GM12878 (cell line): ENCODE measurements around the gene LAMB4. TPM values are rescaled to one million over a fixed set of nuclear protein-coding genes. Genes with fewer than 3 reads are reported as not detected.

ENCODE experiments used
- ATAC-seq: fragments of 200-7000 bp; cut with Tn5 transposase; 3 replicates; pipeline ENCODE4 v1.9.1; 2020; ENCODE audit warnings: mild to moderate bottlenecking, moderate library complexity
- BruUV-seq: library from RNA; stranded (reverse); fragments of 400-500 nt; replicated peaks from 2 replicates; lab custom pipeline; 2021; lab: Mats Ljungman, UMichigan
- CTCF ChIA-PET: fragments of 300-600 bp; sonication (Branson Sonifier 250); formaldehyde crosslinking; extraction: SDS; loops from one replicate; lab custom pipeline; 2021; ENCODE audit warnings: inconsistent platforms; lab: Yijun Ruan, JAX
- POLR2A ChIA-PET: fragments of 350-600 bp; formaldehyde crosslinking; extraction: SDS; loops from one replicate; lab custom pipeline; 2021; ENCODE audit warnings: inconsistent platforms; lab: Charles Lee
- RAD21 ChIA-PET: fragments of 300-600 bp; sonication (Branson Sonifier 250); formaldehyde crosslinking; loops from one replicate; lab custom pipeline; 2023; ENCODE audit warnings: antibody characterized with exemption; ENCODE audit not compliant: unreplicated experiment; lab: Charles Lee
- SMC1A ChIA-PET: fragments of 300-600 bp; sonication (Branson Sonifier 250); formaldehyde crosslinking; loops from one replicate; lab custom pipeline; 2023; ENCODE audit not compliant: unreplicated experiment, uncharacterized antibody; lab: Charles Lee
- DNase-seq: peaks from one replicate; pipeline ENCODE4 v3.0.0-alpha.2; 2011; ENCODE audit warnings: low read depth, low spot score
- FAIRE-seq: peaks from 3 replicates; lab custom pipeline; 2011; peaks lifted over from hg19 to GRCh38; lab: Jason Lieb, UNC
- H2AFZ ChIP-seq: 2 replicates; pipeline ENCODE4 v1.6.0; 2011; ENCODE audit warnings: low read depth, low read length, control low read depth; ENCODE audit not compliant: control insufficient read depth
- H3K27ac ChIP-seq: 2 replicates; pipeline ENCODE4 v1.5.1; 2011; ENCODE audit warnings: control low read depth; ENCODE audit not compliant: control insufficient read depth, insufficient read depth
- H3K27me3 ChIP-seq, 2 experiments: replicated peaks in 1 of 2; 2 replicates each; pipeline versions ENCODE4 v1.6.0 to v1.6.1; 2011; ENCODE audit warnings: low read length in 1 of 2; ENCODE audit not compliant: control insufficient read depth in 2 of 2, insufficient read depth in 2 of 2
- H3K36me3 ChIP-seq, 2 experiments: 2 replicates each; pipeline ENCODE4 v1.5.1; 2011; ENCODE audit warnings: low read length in 1 of 2; ENCODE audit not compliant: control insufficient read depth in 2 of 2, insufficient read depth in 2 of 2
- H3K4me1 ChIP-seq: 2 replicates; pipeline ENCODE4 v1.6.1; 2011; ENCODE audit warnings: mild to moderate bottlenecking, low read length, moderate library complexity, mixed read lengths; ENCODE audit not compliant: control insufficient read depth, insufficient read depth
- H3K4me2 ChIP-seq: 2 replicates; pipeline ENCODE4 v1.6.0; 2011; ENCODE audit warnings: control low read depth; ENCODE audit not compliant: control insufficient read depth, insufficient read depth
- H3K4me3 ChIP-seq: fragments of 200-600 bp; sonication (generic); 2 replicates; pipeline ENCODE4 v1.5.1; 2016
- H3K79me2 ChIP-seq: 2 replicates; pipeline ENCODE4 v1.6.0; 2011; ENCODE audit warnings: low read length; ENCODE audit not compliant: control insufficient read depth, insufficient read depth
- H3K9ac ChIP-seq: 2 replicates; pipeline ENCODE4 v1.8.0; 2011; ENCODE audit warnings: low read length, control low read depth, mixed read lengths; ENCODE audit not compliant: control insufficient read depth, insufficient read depth
- H3K9me3 ChIP-seq: replicated peaks from 3 replicates; pipeline ENCODE4 v1.5.1; 2011; ENCODE audit warnings: mild to moderate bottlenecking, low read length; ENCODE audit not compliant: control insufficient read depth, insufficient read depth
- H4K20me1 ChIP-seq: 2 replicates; pipeline ENCODE4 v1.6.0; 2011; ENCODE audit not compliant: control insufficient read depth, insufficient read depth
- CEBPB ChIP-seq, 2 experiments: fragments of 150-350 bp in 1 of 2; IDR thresholded peaks; 2 replicates each; pipeline ENCODE4 v1.6.1; 2012 to 2014; ENCODE audit warnings: low read depth in 2 of 2, low read length in 2 of 2, borderline replicate concordance in 1 of 2, inconsistent platforms in 1 of 2
- CHD4 ChIP-seq: fragments of 200-600 bp; sonication (generic); IDR thresholded peaks from 2 replicates; pipeline ENCODE4 v1.6.1; 2016; ENCODE audit warnings: mild to moderate bottlenecking
- IRF5 ChIP-seq: fragments of 450-650 bp; IDR thresholded peaks from 2 replicates; pipeline ENCODE4 v1.6.1; 2017; ENCODE audit warnings: borderline replicate concordance
- MEF2A ChIP-seq: IDR thresholded peaks from 2 replicates; pipeline ENCODE4 v1.6.1; 2011; ENCODE audit warnings: low read depth, mild to moderate bottlenecking, low read length, moderate library complexity; ENCODE audit not compliant: insufficient read depth
- PAX8 ChIP-seq: fragments of 450-650 bp; IDR thresholded peaks from 2 replicates; pipeline ENCODE4 v1.6.1; 2017; ENCODE audit warnings: mild to moderate bottlenecking, moderate library complexity
- RAD51 ChIP-seq: fragments of 450-650 bp; IDR thresholded peaks from 2 replicates; pipeline ENCODE4 v1.6.1; 2016; ENCODE audit warnings: moderate library complexity, mild to moderate bottlenecking, inconsistent platforms
- RUNX3 ChIP-seq: IDR thresholded peaks from 2 replicates; pipeline ENCODE4 v1.6.1; 2012; ENCODE audit warnings: low read length, inconsistent platforms
- SMARCA5 ChIP-seq: fragments of 450-650 bp; IDR thresholded peaks from 2 replicates; pipeline ENCODE4 v1.6.1; 2017; ENCODE audit warnings: mild to moderate bottlenecking
- USF2 ChIP-seq: IDR thresholded peaks from 2 replicates; pipeline ENCODE4 v1.6.1; 2011; ENCODE audit warnings: low read depth, low read length, improper control_type of control experiment, borderline replicate concordance
- ZNF217 ChIP-seq: fragments of 450-650 bp; IDR thresholded peaks from 2 replicates; pipeline ENCODE4 v1.6.1; 2017; ENCODE audit warnings: antibody characterized with exemption, mild to moderate bottlenecking
- WGBS: methylation state at CpG from one replicate; pipeline ENCODE4 v1.1.6; 2016; ENCODE audit warnings: low lambda C conversion rate; ENCODE audit not compliant: insufficient replicate concordance, insufficient coverage; ENCODE audit errors: missing lambda C conversion rate; 5-methylcytosine and 5-hydroxymethylcytosine counted together
- in situ Hi-C: fragments of 300-500 bp; cut with MboI; formaldehyde crosslinking; loops from 9 replicates; pipeline ENCODE4 v1.14.3; 2018; ENCODE audit warnings: mixed read lengths
- intact Hi-C: fragments of 100-400 bp; cut with micrococcal nuclease; formaldehyde crosslinking; loops from one replicate; pipeline ENCODE4 v1.14.2; 2022; ENCODE audit not compliant: unreplicated experiment
- polyA plus RNA-seq, 11 experiments: library from polyadenylated mRNA; depleted of rRNA in 4 of 11; unstranded in 6 of 11; stranded (reverse) in 5 of 11; fragments of >200 nt; fragmentation: Nextera tagmentation in 4 of 11; fragmentation: Illumina TruSeq in 1 of 11; extraction: Ambion mirVana in 4 of 11; extraction: Trizol in 1 of 11; gene quantifications; 1 replicate in 1 of 11; 2 replicates in 10 of 11; pipeline versions ENCODE4 v1.2.1 to v1.2.3, GENCODE V29; 2011 to 2016; ENCODE audit warnings: inconsistent platforms in 2 of 11, missing spikeins in 2 of 11, low read depth in 1 of 11
- total RNA-seq, 4 experiments: library from RNA; depleted of rRNA in 3 of 4; stranded (reverse); fragments of >200 nt in 3 of 4; fragmentation: Illumina TruSeq in 1 of 4; extraction: Trizol in 1 of 4; gene quantifications; 2 replicates each; pipeline versions ENCODE4 v1.2.1 to v1.2.3, GENCODE V29; 2013 to 2021
- TF ChIP-seq, protein P1 (sequence below): fragments of 450-650 bp; IDR thresholded peaks from 2 replicates; pipeline ENCODE4 v1.6.1; 2014; ENCODE audit warnings: mild to moderate bottlenecking
- TF ChIP-seq, protein P2 (sequence below): fragments of 450-650 bp; formaldehyde crosslinking; IDR thresholded peaks from 2 replicates; pipeline ENCODE4 v1.4.0; 2022; ENCODE audit warnings: mild to moderate bottlenecking, moderate library complexity

LAMB4 gene
- total and polyA plus RNA-seq, 10 of the 15 experiments (the other 5 are each of a cell fraction or from before 2014, with no cell fraction given): 0.04 to 0.06 TPM; not detected in 8

- H3K9ac ChIP-seq: no peak overlapping the region
- no peak overlapping the region for H3K4me3 ChIP-seq
- H4K20me1 ChIP-seq: no peaks in the 10 kb centered on the region
- H2AFZ ChIP-seq: no peak overlapping the region
- no peaks in the 10 kb centered on the region for H3K4me1 ChIP-seq
- no peaks in the 10 kb centered on the region; a peak in 2 of 4 replicates for H3K27me3 ChIP-seq
- in situ Hi-C loops (no loop called here), intact Hi-C loops (no loop called here)
- BruUV-seq: no TSS peak
- no peaks in the 10 kb centered on the region for H3K9me3 ChIP-seq
- CTCF ChIA-PET: interaction anchor here (1.0 kb wide), 1 partner anchor 40 kb away, joined by 4 read pairs; no protein-coding TSS in a partner anchor
- TF ChIP-seq IRF5: no peak
- TF ChIP-seq, protein P1, sequence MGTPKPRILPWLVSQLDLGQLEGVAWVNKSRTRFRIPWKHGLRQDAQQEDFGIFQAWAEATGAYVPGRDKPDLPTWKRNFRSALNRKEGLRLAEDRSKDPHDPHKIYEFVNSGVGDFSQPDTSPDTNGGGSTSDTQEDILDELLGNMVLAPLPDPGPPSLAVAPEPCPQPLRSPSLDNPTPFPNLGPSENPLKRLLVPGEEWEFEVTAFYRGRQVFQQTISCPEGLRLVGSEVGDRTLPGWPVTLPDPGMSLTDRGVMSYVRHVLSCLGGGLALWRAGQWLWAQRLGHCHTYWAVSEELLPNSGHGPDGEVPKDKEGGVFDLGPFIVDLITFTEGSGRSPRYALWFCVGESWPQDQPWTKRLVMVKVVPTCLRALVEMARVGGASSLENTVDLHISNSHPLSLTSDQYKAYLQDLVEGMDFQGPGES: no peak
- no peak for DNase-seq
- SMC1A ChIA-PET: interaction anchor here (0.7 kb wide), 1 partner anchor 107 kb away, joined by 4 read pairs; no protein-coding TSS in a partner anchor
- no peaks in the 10 kb centered on the region for H3K36me3 ChIP-seq
- RAD21 ChIA-PET: no interaction called here
- ATAC-seq: no peak
- H3K27ac ChIP-seq: no peak overlapping the region
- H3K4me2 ChIP-seq: no peak overlapping the region
- H3K79me2 ChIP-seq: no peaks in the 10 kb centered on the region
- POLR2A ChIA-PET: interaction anchor here (0.7 kb wide), 1 partner anchor 1048 kb away, joined by 3 read pairs; no protein-coding TSS in a partner anchor
- FAIRE-seq: no peak
Measured at GRCh38 chr7:108038986-108039385, 91.2 kb downstream of the LAMB4 start.

GRCh38 chr7:108037741-108038140, 92.4 kb downstream of the LAMB4 start:
- in situ Hi-C loops (no loop called here), intact Hi-C loops (no loop called here)
- ChIA-PET RAD21 (no interaction called here), POLR2A (no interaction called here), CTCF (no interaction called here), SMC1A (no interaction called here)
- FAIRE-seq: no peak
- no peaks in the 10 kb centered on the region for H3K4me1 ChIP-seq
- no peaks in the 10 kb centered on the region for H4K20me1 ChIP-seq
- no peak for DNase-seq
- no peak overlapping the region for H3K27ac ChIP-seq
- no peaks in the 10 kb centered on the region for H3K79me2 ChIP-seq
- no peak overlapping the region for H3K9ac ChIP-seq
- no TSS peak for BruUV-seq
- no peak for ATAC-seq
- no peaks in the 10 kb centered on the region for H3K36me3 ChIP-seq
- no peaks in the 10 kb centered on the region; a peak in 2 of 4 replicates for H3K27me3 ChIP-seq
- H2AFZ ChIP-seq: no peak overlapping the region
- H3K9me3 ChIP-seq: no peaks in the 10 kb centered on the region
- WGBS: 81% methylated on average over 1 of the region's 1 CpG
- no peak overlapping the region for H3K4me3 ChIP-seq
- no peak overlapping the region for H3K4me2 ChIP-seq
- TF ChIP-seq CHD4 (no peak), CEBPB (IDR thresholded peaks at IDR 0.05; ENCODE audit: borderline replicate concordance in 1 of 2, low read depth in 2 of 2, low read length in 2 of 2) (no peak), SMARCA5 (no peak), PAX8 (no peak), USF2 (no peak), MEF2A (no peak), RUNX3 (no peak), RAD51 (no peak), ZNF217 (no peak)
- TF ChIP-seq, protein P2, sequence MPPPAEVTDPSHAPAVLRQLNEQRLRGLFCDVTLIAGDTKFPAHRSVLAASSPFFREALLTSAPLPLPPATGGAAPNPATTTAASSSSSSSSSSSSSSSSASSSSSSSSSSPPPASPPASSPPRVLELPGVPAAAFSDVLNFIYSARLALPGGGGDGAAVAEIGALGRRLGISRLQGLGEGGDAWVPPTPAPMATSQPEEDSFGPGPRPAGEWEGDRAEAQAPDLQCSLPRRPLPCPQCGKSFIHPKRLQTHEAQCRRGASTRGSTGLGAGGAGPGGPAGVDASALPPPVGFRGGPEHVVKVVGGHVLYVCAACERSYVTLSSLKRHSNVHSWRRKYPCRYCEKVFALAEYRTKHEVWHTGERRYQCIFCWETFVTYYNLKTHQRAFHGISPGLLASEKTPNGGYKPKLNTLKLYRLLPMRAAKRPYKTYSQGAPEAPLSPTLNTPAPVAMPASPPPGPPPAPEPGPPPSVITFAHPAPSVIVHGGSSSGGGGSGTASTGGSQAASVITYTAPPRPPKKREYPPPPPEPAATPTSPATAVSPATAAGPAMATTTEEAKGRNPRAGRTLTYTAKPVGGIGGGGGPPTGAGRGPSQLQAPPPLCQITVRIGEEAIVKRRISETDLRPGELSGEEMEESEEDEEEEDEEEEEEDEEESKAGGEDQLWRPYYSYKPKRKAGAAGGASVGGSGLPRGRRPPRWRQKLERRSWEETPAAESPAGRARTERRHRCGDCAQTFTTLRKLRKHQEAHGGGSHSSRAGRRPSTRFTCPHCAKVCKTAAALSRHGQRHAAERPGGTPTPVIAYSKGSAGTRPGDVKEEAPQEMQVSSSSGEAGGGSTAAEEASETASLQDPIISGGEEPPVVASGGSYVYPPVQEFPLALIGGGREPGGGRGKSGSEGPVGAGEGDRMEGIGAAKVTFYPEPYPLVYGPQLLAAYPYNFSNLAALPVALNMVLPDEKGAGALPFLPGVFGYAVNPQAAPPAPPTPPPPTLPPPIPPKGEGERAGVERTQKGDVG: no peak
